Epithelial cell of esophagus (primary cell): Measurements from ENCODE around the gene HOXC6.

Source experiments
- DNase-seq: peaks from one replicate; pipeline ENCODE4 v3.0.0; 2010; ENCODE audit warnings: low read depth
- H3K4me3 ChIP-seq: 2 replicates; pipeline ENCODE4 v1.5.1; 2011; ENCODE audit warnings: mild to moderate bottlenecking, low read length, control low read depth
- TF ChIP-seq, protein P1 (sequence below): IDR thresholded peaks from 2 replicates; pipeline ENCODE4 v1.5.1; 2011; ENCODE audit warnings: low read depth, mild to moderate bottlenecking, low read length, control low read depth, inconsistent platforms; ENCODE audit not compliant: insufficient read depth; ENCODE audit errors: missing control alignments

The HOXC6 gene

DNA sequence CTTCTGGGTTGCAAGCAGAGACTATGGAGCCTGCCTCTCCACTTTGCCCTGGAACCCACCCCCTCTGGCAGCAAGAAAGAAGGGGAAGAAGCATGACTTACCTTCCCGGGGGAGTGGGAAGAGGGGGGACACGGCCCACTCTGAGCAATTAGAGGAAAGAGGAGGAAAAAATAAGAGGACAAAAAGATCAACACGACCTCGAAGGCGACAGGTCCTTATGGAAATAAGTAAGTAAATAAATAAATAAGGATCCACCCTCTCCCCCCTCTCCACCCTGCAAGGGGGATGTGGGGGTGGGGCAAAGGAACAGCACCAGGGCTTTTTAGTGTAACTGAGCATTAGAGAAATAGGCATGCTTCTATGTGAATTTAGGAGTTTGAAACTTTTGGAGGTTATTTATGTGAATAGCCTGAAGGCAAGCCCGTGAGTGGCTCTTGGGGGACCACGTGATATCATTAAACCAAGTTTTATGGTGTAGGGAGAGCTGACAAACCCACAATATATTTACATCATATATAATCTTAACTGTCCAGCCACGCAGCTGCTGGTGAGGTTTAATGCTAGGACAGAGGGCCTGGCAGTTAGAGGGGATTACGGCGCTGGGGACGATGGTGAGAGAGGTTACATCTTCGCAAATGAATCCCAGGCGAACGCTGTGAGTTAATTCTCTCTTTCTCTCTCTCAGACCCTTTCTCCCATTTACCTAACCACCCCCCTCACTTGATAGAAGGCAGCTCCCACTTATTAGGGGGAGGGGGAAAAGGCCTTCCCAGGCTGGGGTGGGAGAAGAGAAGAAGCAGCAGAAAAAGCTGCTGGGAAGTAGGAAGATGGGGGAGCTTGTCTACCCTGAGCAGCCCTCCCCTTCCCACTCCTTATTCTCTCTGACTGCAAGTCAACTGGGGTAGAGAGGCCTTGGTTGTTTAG lies 9.4 kb downstream of the HOXC6 start:
- DNase-seq = no peak
- H3K4me3 ChIP-seq = no peak overlapping the region

DNA sequence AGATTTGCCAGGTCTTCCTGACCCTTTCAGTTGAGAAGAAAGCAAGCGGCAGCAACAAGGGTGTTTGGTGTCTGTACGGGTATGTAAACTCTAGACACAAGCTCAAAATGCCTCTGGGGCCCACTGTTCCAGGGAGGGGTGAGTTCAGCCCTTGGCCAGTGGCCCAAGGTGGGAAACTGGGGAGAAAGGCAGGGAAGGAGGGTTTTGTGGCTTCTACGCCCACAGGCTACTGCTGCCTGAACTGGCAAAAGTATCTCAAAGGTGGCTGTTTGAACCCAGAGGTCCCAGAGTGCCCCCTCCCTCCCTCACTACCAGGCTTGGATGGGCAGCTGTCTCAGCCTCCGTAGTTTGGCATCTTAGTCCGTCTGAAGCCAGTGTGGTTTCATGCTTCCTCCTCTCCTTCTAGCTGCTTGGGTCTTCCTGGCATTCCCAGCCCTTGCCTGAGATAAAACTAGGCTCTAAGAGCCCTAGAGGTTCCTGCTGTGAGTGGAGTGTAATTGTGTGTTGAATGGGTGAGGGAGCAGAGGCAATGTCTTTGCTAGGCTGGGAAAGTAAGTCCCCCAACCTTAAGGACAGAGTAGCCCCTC lies 10.1 kb downstream of the HOXC6 start:
- no peak for DNase-seq
- TF ChIP-seq, protein P1, sequence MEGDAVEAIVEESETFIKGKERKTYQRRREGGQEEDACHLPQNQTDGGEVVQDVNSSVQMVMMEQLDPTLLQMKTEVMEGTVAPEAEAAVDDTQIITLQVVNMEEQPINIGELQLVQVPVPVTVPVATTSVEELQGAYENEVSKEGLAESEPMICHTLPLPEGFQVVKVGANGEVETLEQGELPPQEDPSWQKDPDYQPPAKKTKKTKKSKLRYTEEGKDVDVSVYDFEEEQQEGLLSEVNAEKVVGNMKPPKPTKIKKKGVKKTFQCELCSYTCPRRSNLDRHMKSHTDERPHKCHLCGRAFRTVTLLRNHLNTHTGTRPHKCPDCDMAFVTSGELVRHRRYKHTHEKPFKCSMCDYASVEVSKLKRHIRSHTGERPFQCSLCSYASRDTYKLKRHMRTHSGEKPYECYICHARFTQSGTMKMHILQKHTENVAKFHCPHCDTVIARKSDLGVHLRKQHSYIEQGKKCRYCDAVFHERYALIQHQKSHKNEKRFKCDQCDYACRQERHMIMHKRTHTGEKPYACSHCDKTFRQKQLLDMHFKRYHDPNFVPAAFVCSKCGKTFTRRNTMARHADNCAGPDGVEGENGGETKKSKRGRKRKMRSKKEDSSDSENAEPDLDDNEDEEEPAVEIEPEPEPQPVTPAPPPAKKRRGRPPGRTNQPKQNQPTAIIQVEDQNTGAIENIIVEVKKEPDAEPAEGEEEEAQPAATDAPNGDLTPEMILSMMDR = no peak
- no peak overlapping the region for H3K4me3 ChIP-seq

More for the DNA sequence above, 9.4 kb downstream of the HOXC6 start:
- TF ChIP-seq, protein P1 = no peak

DNA sequence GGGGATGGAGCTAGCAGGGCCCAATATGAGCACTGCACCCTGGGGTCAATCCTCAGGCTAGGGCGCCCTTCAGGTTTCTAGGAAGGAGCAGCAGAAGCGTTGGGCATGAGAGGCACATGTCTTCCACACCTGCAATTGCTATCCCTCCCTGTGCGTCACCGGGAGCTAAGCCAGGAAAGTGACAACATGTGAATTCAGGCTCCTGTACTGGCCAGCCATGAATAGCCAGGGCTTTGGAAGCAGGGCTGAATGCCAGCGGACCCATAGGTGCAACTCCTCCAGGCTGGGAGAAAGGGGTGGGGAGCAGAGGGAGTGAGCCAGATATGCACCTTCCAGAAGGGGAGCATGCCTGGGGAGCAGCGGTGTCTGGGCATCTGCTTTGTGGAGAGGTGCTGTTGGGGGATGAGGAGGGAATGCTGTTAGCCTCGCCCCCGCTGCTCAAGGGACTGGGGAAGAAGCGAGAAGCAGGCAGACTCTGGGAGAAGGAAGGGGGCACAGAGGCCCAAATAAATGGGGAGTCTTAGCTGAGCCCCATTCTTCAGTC lies 10.7 kb downstream of the HOXC6 start:
- TF ChIP-seq, protein P1 = no peak
- DNase-seq = peak; percentile 63
- no peak overlapping the region for H3K4me3 ChIP-seq

DNA sequence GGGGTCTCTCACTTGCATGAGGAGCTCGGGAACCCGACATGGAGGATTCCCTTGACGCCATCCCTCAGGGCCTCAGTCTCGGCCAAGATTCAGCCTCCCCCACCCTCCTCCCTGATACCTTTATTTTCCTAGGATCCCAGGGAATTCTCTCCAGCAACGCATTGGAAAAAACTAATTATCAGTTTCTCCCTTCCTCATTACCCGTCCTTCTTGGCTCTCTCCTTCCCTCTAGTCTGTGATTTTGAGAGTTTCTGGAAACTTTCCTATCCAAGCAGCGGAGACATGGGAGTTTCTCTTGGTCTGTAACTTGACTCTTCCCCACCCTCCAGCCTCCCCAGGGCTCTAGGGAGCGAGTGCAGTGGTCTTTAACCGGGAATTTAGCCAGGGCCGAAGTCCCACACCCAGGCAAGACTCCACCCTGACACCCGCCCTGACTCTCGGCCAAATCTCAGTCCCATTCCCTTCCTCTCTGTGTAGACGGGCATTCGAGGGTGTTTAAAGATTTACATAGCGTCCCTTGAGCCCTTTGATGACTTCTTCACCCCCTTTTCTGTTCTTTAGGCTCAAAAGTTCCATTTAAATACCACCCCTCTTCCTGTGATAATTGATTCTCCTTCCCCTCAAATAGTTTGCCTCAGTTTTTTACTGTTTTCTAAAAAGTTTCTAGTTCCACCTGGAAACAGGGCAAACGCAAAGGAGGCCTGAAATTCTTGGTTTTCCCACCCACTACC lies 11.3 kb downstream of the HOXC6 start:
- DNase-seq = no peak
- no peak overlapping the region for H3K4me3 ChIP-seq
- TF ChIP-seq, protein P1 = no peak

DNA sequence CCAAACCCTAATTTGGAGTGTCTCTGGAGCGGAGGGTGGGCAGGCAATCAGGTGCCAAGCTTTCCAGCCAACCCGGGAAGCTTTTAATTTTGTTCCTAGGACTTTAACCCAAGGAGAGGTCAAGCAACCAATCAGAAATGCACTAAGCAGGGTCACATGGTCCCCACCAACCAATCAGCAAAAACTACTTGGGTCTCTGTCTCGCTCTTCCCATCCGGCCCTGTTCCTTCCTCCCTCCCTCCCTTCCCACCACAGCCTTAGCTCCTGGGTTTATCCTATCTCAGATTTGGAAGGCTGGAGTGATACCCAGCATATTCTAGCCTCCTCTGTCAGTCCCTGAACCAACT lies 11.9 kb downstream of the HOXC6 start:
- no peak overlapping the region for H3K4me3 ChIP-seq
- TF ChIP-seq, protein P1 = no peak
- DNase-seq = no peak

DNA sequence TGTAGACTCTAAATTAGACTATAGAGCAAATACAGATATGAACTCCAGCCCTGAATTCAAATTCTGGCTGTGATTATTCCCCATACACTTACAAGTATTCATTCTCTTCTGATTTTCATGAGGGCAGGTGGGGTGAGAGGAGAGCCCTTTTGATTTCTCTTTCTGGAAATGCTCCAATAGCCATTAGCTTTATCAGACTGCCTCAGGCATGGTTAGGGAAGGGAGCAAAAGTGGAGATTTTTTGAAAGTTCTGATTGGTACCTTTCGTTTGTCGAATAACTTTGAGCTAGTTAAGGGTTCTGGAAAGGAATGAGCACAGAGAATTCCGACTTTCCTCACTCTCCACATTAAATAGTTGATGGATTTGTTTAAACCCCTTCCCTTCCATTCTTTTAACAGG lies 12.4 kb downstream of the HOXC6 start:
- TF ChIP-seq, protein P1 = no peak
- no peak overlapping the region for H3K4me3 ChIP-seq
- no peak for DNase-seq
